SK-N-SH (cell line): ENCODE data around the gene TMIE.

ENCODE experiments used
- CTCF ChIP-seq: fragments of 200-600 bp; sonication (generic); IDR thresholded peaks from 2 replicates; pipeline ENCODE4 v1.6.1; 2017; ENCODE audit warnings: antibody characterized with exemption, mild to moderate bottlenecking, moderate library complexity
- EP300 ChIP-seq, 2 experiments: IDR thresholded peaks; 2 replicates each; pipeline versions ENCODE4 v1.4.0 to v1.6.1; 2012; ENCODE audit warnings: borderline replicate concordance in 1 of 2, low read depth in 1 of 2, low read length in 1 of 2
- EZH2phosphoT487 ChIP-seq: fragments of 200-600 bp; sonication (generic); IDR thresholded peaks from 2 replicates; pipeline ENCODE4 v1.6.1; 2017; ENCODE audit warnings: low read depth, mixed run types, mild to moderate bottlenecking, antibody characterized with exemption, moderate library complexity, borderline replicate concordance
- JUND ChIP-seq: IDR thresholded peaks from 2 replicates; pipeline ENCODE4 v1.4.0; 2012
- MXI1 ChIP-seq: IDR thresholded peaks from 2 replicates; pipeline ENCODE4 v1.6.1; 2012; ENCODE audit warnings: mild to moderate bottlenecking, low read depth, low read length, improper control_type of control experiment
- RFX5 ChIP-seq: IDR thresholded peaks from 2 replicates; pipeline ENCODE4 v1.6.1; 2012; ENCODE audit warnings: mild to moderate bottlenecking, improper control_type of control experiment, low read length
- SMC3 ChIP-seq: IDR thresholded peaks from 2 replicates; pipeline ENCODE4 v1.6.1; 2012; ENCODE audit warnings: low read depth, low read length, improper control_type of control experiment
- TAF1 ChIP-seq: IDR thresholded peaks from 2 replicates; pipeline ENCODE4 v1.6.1; 2012; ENCODE audit warnings: low read depth, mild to moderate bottlenecking, low read length, moderate library complexity, borderline replicate concordance
- ZBTB33 ChIP-seq: IDR thresholded peaks from 2 replicates; pipeline ENCODE4 v1.4.0; 2012; ENCODE audit warnings: low read depth, borderline replicate concordance
- TF ChIP-seq, protein P1 (sequence below): IDR thresholded peaks from 2 replicates; pipeline ENCODE4 v1.4.0; 2012; ENCODE audit warnings: low read depth
- TF ChIP-seq, protein P2 (sequence below): IDR thresholded peaks from 2 replicates; pipeline ENCODE4 v1.6.1; 2012; ENCODE audit warnings: mild to moderate bottlenecking, low read depth, low read length, moderate library complexity
- TF ChIP-seq, protein P3 (sequence below): IDR thresholded peaks from 2 replicates; pipeline ENCODE4; 2012

GRCh38 chr3:46665763-46666452 lies 35.3 kb upstream of the TMIE start:
- TF ChIP-seq, protein P1, sequence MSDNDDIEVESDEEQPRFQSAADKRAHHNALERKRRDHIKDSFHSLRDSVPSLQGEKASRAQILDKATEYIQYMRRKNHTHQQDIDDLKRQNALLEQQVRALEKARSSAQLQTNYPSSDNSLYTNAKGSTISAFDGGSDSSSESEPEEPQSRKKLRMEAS: no peak
- TF ChIP-seq ZBTB33 (no peak), MXI1 (no peak), TAF1 (no peak), EP300 (IDR thresholded peaks at IDR 0.05; ENCODE audit: borderline replicate concordance in 1 of 2, low read depth in 1 of 2, low read length in 1 of 2) (no peak), CTCF (no peak), JUND (no peak), EZH2phosphoT487 (no peak), SMC3 (no peak), RFX5 (no peak)
- TF ChIP-seq, protein P2, sequence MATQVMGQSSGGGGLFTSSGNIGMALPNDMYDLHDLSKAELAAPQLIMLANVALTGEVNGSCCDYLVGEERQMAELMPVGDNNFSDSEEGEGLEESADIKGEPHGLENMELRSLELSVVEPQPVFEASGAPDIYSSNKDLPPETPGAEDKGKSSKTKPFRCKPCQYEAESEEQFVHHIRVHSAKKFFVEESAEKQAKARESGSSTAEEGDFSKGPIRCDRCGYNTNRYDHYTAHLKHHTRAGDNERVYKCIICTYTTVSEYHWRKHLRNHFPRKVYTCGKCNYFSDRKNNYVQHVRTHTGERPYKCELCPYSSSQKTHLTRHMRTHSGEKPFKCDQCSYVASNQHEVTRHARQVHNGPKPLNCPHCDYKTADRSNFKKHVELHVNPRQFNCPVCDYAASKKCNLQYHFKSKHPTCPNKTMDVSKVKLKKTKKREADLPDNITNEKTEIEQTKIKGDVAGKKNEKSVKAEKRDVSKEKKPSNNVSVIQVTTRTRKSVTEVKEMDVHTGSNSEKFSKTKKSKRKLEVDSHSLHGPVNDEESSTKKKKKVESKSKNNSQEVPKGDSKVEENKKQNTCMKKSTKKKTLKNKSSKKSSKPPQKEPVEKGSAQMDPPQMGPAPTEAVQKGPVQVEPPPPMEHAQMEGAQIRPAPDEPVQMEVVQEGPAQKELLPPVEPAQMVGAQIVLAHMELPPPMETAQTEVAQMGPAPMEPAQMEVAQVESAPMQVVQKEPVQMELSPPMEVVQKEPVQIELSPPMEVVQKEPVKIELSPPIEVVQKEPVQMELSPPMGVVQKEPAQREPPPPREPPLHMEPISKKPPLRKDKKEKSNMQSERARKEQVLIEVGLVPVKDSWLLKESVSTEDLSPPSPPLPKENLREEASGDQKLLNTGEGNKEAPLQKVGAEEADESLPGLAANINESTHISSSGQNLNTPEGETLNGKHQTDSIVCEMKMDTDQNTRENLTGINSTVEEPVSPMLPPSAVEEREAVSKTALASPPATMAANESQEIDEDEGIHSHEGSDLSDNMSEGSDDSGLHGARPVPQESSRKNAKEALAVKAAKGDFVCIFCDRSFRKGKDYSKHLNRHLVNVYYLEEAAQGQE: no peak
- TF ChIP-seq, protein P3, sequence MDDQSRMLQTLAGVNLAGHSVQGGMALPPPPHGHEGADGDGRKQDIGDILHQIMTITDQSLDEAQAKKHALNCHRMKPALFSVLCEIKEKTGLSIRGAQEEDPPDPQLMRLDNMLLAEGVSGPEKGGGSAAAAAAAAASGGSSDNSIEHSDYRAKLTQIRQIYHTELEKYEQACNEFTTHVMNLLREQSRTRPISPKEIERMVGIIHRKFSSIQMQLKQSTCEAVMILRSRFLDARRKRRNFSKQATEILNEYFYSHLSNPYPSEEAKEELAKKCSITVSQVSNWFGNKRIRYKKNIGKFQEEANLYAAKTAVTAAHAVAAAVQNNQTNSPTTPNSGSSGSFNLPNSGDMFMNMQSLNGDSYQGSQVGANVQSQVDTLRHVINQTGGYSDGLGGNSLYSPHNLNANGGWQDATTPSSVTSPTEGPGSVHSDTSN: no peak
